Stimulated activated memory B cell treated with anti-CD40 and anti-IgM and Interleukin-4, amounts not matched to agents 10 μg/mL and 1 μg/mL and 100 μg/mL, for 72 hours (primary cell): ENCODE results near the gene MED26.
A peak's percentile ranks its signal among the peaks of the same experiment; 100 is the strongest.

ENCODE experiments used
- ATAC-seq: fragments of 150-1000 bp; cut with Tn5 transposase; 2 replicates; pipeline ENCODE4 v1.10.0; 2021
- H3K27ac Mint-ChIP-seq: one replicate; pipeline ENCODE4 v1.8.0; 2022; ENCODE audit warnings: mild to moderate bottlenecking, mixed read lengths
- H3K27me3 Mint-ChIP-seq: one replicate; pipeline ENCODE4 v1.8.0; 2022; ENCODE audit warnings: mixed read lengths
- H3K36me3 Mint-ChIP-seq: one replicate; pipeline ENCODE4 v1.8.0; 2022; ENCODE audit warnings: mixed read lengths
- H3K4me1 Mint-ChIP-seq: one replicate; pipeline ENCODE4 v1.8.0; 2022; ENCODE audit warnings: mixed read lengths
- H3K4me3 Mint-ChIP-seq: one replicate; pipeline ENCODE4 v1.8.0; 2022; ENCODE audit warnings: mild to moderate bottlenecking, moderate library complexity, mixed read lengths
- H3K9me3 Mint-ChIP-seq: one replicate; pipeline ENCODE4 v1.8.0; 2022; ENCODE audit warnings: mixed read lengths

The MED26 gene

GRCh38 chr19:16593181-16593580, 34.8 kb downstream of the MED26 start:
- peak overlapping the region; percentile 81 for H3K27ac Mint-ChIP-seq
- no peaks in the 10 kb centered on the region for H3K36me3 Mint-ChIP-seq

DNA sequence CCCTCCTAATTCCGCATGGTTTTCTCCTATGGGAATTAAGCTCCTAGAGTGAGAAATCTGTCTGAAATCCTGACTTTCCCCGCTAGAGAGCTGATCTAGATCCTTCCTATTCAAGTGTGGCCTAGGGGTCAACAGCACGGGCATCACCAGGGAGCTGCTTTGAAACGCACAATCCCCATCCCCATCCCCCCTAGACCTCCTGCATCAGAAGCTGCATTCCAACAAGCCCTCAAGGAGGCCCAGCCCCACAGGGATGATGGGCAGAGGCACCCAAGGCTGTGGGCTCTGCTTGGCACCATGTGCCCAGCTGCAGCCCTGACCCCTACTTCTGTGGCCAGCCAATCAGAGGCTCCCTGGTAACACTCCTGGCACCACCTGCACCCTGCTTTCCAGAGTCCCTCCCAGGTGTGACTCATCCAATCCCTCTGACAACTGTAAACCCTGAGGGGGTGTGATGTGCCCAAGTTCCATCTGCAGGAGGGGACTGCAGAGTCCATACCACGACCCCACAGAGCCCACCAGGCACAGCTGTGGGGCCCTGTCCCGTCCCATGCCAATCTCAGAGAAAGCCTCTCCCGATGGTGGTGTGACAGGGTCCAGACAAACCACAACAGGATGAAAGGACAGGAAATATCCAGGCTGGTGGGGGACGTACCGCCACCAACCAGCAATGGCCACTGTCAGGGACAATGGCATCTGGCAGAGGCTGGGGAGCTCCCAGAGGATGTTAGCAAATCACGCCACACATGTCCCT, 36.0 kb downstream of the MED26 start:
- H3K27ac Mint-ChIP-seq: no peak overlapping the region
- H3K4me3 Mint-ChIP-seq: no peak overlapping the region
- H3K9me3 Mint-ChIP-seq: no peaks in the 10 kb centered on the region
- no peaks in the 10 kb centered on the region for H3K27me3 Mint-ChIP-seq
- no peaks in the 10 kb centered on the region for H3K36me3 Mint-ChIP-seq
- H3K4me1 Mint-ChIP-seq: peaks cover 100% of the 10 kb centered on the region
- no peak for ATAC-seq

More at GRCh38 chr19:16593181-16593580, 34.8 kb downstream of the MED26 start:
- peak overlapping the region; percentile 19 for H3K4me3 Mint-ChIP-seq
- H3K27me3 Mint-ChIP-seq: no peaks in the 10 kb centered on the region
- ATAC-seq: no peak
- no peaks in the 10 kb centered on the region for H3K9me3 Mint-ChIP-seq
- H3K4me1 Mint-ChIP-seq: peaks cover 96% of the 10 kb centered on the region

DNA sequence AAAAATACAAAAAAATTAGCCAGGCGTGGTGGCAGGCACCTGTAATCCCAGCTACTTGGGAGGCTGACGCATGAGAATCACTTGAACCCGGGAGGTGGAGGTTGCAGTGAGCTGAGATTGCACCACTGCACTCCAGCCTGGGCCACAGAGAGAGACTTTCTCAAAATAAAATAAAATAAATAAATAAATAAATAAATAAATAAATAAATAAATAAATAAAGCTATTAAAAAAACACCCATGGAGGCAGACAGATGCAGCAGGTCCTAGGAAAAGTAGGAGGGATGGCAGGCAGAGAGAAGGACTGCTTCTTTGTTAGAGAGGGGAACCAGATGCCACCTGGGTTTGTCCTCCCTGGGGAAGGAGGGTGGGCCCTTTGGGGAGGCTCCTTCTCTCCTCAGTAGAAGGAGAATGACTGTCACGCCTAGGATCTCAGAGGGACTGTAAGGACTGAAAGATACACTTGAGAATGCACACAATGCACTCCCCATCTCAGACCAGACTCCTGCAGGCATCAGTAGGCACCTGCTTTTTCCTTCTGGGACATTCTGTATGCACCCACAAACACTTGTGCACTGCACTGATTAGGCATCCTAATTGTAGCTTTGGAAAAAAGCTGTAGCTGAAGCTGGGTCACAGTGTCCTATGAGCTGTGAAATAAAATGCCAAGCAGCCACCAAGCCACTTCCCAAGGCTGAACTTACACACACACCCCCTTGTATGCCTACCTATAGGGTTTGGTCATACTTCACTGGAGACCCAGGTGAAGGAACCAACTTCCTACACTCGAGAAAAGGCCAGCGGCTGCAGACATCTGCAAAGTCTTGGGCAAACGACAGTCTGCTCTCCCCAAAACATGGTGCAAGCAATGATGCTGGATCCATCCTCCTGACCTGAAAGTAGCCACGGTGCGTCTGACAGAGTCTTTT, 36.9 kb downstream of the MED26 start:
- Mint-ChIP-seq H3K4me3 (no peak overlapping the region), H3K4me1 (peaks cover 100% of the 10 kb centered on the region), H3K27ac (no peak overlapping the region), H3K27me3 (no peaks in the 10 kb centered on the region), H3K36me3 (no peaks in the 10 kb centered on the region), H3K9me3 (no peaks in the 10 kb centered on the region)
- no peak for ATAC-seq

- Mint-ChIP-seq H3K27ac (peak overlapping the region; percentile 94), H3K36me3 (no peaks in the 10 kb centered on the region), H3K27me3 (no peaks in the 10 kb centered on the region), H3K4me3 (peak overlapping the region; percentile 27), H3K9me3 (no peaks in the 10 kb centered on the region), H3K4me1 (peaks cover 100% of the 10 kb centered on the region)
- ATAC-seq: no peak
These were observed 38.1 kb downstream of the MED26 start for GRCh38 chr19:16589917-16590316.

- ATAC-seq: peak; percentile 2
- Mint-ChIP-seq H3K4me3 (peak overlapping the region; percentile 96), H3K9me3 (no peaks in the 10 kb centered on the region), H3K27ac (peak overlapping the region; percentile 94), H3K4me1 (peaks cover 95% of the 10 kb centered on the region), H3K27me3 (no peaks in the 10 kb centered on the region), H3K36me3 (no peaks in the 10 kb centered on the region)
These were observed 39.0 kb downstream of the MED26 start for GRCh38 chr19:16588824-16589577.

DNA sequence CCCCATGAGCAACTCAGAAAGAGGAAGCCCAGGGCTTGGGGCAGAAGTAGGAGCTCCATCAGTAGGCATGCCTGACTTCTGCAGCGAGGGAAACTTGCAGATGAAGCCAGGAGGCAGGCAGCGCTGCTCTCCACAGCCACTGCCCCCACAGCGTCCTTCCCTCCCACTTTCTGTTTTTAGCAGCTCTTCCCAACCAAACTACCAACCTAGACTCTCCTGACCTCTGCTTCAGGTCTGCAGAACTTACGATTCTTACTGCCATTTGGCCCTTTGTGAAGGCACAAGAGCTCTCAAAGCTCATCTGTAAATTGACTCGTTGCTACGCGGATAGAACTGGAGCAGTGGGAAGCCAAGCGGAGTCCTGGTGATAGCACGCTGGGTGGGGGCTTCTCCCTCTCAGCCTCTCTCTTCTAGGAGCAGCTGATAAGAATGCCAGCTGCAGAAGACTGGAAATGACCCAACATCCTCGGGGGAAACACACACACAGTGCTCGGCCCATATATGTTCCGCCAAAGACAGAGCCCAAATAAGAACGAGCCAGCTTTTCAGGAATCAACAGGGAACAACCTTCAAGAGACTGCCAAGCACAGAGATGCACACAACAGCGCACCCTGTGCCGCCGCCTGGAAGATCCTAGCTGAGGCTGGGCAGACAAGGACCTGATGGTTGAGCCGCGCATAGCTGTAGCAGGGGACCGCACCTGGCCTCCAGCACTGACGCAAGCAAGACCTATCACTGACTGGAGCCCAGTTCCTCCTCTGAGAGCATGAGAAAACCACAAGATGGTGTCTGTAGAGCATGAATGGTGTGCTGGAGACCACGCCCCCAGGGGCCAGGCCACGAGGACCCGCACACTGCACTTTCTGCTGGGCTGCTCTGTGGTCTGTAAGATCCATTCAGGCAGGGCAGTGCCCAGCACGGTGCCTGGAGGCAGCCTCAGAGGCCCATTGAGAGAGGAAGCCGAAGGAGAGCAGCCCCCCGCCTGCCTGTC, 39.9 kb downstream of the MED26 start:
- no peaks in the 10 kb centered on the region for H3K27me3 Mint-ChIP-seq
- H3K27ac Mint-ChIP-seq: peak overlapping the region; percentile 94
- no peaks in the 10 kb centered on the region for H3K36me3 Mint-ChIP-seq
- peaks cover 95% of the 10 kb centered on the region for H3K4me1 Mint-ChIP-seq
- peak; percentile 78 for ATAC-seq
- peak overlapping the region; percentile 96 for H3K4me3 Mint-ChIP-seq
- H3K9me3 Mint-ChIP-seq: no peaks in the 10 kb centered on the region

DNA sequence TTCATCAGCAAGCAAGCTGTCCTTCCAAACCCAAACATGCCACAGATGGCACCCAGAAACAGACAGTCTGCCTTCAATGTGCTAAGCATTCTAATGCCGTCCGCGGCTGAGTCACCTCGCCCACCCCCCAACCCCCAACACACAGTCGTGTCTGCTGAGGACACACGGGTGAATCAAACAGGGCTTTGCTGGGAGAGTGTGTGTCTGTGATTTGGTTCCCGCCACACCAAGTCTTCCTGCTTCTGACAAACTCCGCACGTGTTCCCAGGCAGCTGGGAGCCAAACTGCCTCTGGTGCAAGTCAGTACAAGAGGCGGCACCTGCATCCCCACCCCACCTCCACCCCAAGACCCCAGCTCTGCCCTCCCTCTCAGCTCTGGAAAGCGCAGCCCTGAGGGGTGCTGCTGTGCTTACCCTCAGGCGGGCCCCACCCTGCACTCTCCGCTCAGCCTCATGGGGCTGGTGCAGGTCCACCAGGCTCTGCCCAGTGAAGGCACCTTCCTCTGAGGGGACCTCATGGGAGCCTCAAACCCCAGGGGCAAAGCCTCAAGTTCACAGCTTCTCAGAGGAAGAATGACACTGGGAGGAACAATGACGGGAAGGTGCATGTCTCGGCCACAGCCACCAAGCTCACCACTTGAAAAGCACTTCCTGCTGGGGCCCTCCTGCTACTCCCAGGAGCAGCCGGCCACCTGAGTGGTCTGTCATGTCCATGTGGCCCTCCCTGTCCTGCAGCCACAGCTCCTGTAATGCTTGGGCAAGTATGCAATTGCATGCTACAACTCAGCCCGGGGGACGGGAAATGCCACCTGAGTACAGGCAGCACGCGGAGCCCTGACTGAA, 40.8 kb downstream of the MED26 start:
- H3K27ac Mint-ChIP-seq: peak overlapping the region; percentile 94
- ATAC-seq: peak; percentile 66
- H3K4me3 Mint-ChIP-seq: peak overlapping the region; percentile 96
- H3K27me3 Mint-ChIP-seq: no peaks in the 10 kb centered on the region
- H3K9me3 Mint-ChIP-seq: no peaks in the 10 kb centered on the region
- no peaks in the 10 kb centered on the region for H3K36me3 Mint-ChIP-seq
- H3K4me1 Mint-ChIP-seq: peaks cover 95% of the 10 kb centered on the region

DNA sequence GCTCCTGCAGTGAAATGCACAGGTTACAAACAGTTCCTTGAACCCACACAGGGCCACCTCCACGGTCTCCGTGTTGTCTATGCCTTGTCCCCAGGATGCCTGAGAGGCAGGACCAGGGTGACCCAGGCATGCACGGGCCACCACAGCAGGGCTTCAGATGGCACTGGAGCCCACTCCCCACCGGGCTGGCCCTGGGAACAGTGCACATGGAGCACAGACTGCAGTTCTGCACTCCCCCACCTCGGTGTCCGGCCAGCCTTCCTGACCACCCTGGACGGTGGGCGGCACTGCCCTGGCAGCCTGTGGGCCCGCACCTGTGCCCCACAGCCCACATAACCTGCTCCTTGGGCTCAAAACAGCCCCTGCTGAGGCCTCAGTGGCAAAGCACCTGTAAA, 41.5 kb downstream of the MED26 start:
- no peak for ATAC-seq
- H3K36me3 Mint-ChIP-seq: no peaks in the 10 kb centered on the region
- H3K4me1 Mint-ChIP-seq: peaks cover 95% of the 10 kb centered on the region
- no peaks in the 10 kb centered on the region for H3K27me3 Mint-ChIP-seq
- H3K9me3 Mint-ChIP-seq: no peaks in the 10 kb centered on the region
- peak overlapping the region; percentile 96 for H3K4me3 Mint-ChIP-seq
- H3K27ac Mint-ChIP-seq: peak overlapping the region; percentile 94

DNA sequence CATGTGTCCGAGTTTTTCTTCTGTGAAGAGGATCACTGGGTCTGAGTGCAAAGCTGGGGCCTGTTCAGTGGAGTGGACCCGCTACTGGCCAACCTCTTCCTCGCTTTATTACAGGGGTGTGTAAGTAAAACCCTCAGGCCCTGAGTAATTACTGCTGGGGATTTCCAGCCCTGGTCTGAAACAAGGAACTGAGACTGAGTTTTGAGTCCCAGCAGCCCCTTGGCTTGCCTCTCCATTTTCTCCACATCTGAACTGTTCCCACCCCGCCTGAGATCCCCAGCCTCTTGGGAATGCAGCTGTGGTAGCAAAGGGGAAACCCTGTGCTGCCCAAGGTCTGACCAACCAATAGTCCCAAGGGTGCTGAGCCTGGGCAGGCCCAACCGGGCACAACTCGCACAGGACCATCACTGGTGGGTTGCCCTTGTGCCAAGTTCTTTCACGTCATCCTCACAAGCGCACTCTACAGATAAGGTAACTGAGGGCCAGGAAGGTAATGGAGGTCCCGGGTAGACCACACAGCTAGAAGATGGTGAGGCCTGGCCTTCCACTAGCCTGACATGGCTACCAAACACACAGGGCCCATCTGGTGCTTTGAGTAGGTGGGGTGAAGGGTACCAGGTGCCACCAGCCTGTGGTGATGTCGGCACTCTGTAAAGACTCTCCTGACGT, 42.1 kb downstream of the MED26 start:
- peak overlapping the region; percentile 94 for H3K27ac Mint-ChIP-seq
- H3K27me3 Mint-ChIP-seq: no peaks in the 10 kb centered on the region
- peaks cover 95% of the 10 kb centered on the region for H3K4me1 Mint-ChIP-seq
- H3K36me3 Mint-ChIP-seq: peaks cover 3% of the 10 kb centered on the region
- peak; percentile 61 for ATAC-seq
- no peaks in the 10 kb centered on the region for H3K9me3 Mint-ChIP-seq
- H3K4me3 Mint-ChIP-seq: peak overlapping the region; percentile 96

GRCh38 chr19:16585094-16585801, 42.8 kb downstream of the MED26 start:
- Mint-ChIP-seq H3K27ac (peak overlapping the region; percentile 94), H3K4me3 (peak overlapping the region; percentile 96), H3K9me3 (no peaks in the 10 kb centered on the region), H3K36me3 (peaks cover 5% of the 10 kb centered on the region), H3K4me1 (peaks cover 95% of the 10 kb centered on the region), H3K27me3 (no peaks in the 10 kb centered on the region)
- no peak for ATAC-seq

DNA sequence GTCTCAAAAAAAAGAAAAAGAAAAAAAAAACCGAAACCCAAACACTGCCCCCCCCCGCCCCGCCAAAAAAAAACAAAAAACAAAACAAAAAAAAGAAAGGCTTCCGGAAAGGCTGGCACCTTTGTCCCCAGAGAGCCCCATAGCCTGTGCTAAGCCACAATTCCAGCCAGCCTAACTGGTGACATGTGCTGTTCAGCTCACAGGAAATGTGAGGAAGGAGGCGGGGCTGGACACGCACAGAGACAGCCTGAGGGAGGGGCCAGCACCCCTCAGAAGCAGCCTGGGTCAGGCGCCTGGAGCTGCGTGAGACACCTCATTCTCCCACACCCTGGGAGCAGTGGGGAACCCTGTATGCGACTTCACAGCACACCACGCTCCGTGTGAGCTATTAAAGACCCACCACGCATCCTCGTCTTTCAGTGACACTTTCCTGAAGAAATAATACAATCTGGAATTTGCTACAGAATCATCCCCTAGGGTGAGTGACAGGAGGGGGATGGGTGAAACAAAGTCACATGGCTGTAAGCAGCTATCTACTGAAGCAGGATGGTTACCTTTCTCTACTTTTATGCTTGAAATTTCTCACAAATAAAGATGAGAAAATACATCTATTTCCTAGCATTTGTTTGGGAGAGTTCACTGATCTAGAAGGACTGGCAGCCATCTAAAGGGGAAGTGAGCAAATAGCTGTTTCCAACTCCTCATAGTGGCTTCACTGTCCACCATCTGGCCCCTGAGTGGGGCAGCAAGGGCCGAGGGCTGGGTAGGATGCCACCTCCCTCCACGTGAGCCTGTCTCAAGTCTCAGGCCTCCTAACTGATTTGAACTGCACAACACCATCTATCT, 43.5 kb downstream of the MED26 start:
- Mint-ChIP-seq H3K27ac (peak overlapping the region; percentile 94), H3K27me3 (no peaks in the 10 kb centered on the region), H3K36me3 (peaks cover 5% of the 10 kb centered on the region), H3K9me3 (no peaks in the 10 kb centered on the region), H3K4me1 (peaks cover 95% of the 10 kb centered on the region), H3K4me3 (peak overlapping the region; percentile 96)
- peak; percentile 75 for ATAC-seq
